H1 (cell line): ENCODE measurements around the gene MNAT1. TPM values are rescaled to one million over a fixed set of nuclear protein-coding genes. Genes with fewer than 3 reads are reported as not detected.

Source experiments
- CTCF ChIA-PET: fragments of 300-600 bp; sonication (Branson Sonifier 250); formaldehyde crosslinking; loops from one replicate; lab custom pipeline; 2021; ENCODE audit not compliant: partially characterized antibody; lab: Charles Lee
- POLR2A ChIA-PET: fragments of 300-600 bp; sonication (Branson Sonifier 250); formaldehyde crosslinking; loops from one replicate; lab custom pipeline; 2021; ENCODE audit warnings: inconsistent platforms; ENCODE audit not compliant: partially characterized antibody; lab: Charles Lee
- DNase-seq, 2 experiments: peaks; one replicate each; pipeline versions ENCODE4 v3.0.0 to v3.0.0-alpha.2; 2010 to 2022; ENCODE audit warnings: low spot score in 2 of 2, low read depth in 1 of 2, mixed read lengths in 1 of 2
- FAIRE-seq: peaks from 2 replicates; lab custom pipeline; 2011; peaks lifted over from hg19 to GRCh38; lab: Jason Lieb, UNC
- H2AFZ ChIP-seq: 2 replicates; pipeline ENCODE4 v1.8.1; 2012; ENCODE audit warnings: low read length, inconsistent platforms
- H2AK5ac ChIP-seq: 2 replicates; pipeline ENCODE4 v1.6.1; 2013; ENCODE audit warnings: low read depth, low read length
- H2BK120ac ChIP-seq: replicated peaks from 2 replicates; pipeline ENCODE3; 2013; ENCODE audit warnings: low read depth, low read length, inconsistent platforms
- H2BK12ac ChIP-seq: 2 replicates; pipeline ENCODE4 v1.6.1; 2013; ENCODE audit warnings: low read depth, low read length
- H2BK15ac ChIP-seq: 2 replicates; pipeline ENCODE4 v1.6.1; 2013; ENCODE audit warnings: low read length
- H2BK20ac ChIP-seq: 2 replicates; pipeline ENCODE4 v1.6.1; 2013; ENCODE audit warnings: low read length
- H2BK5ac ChIP-seq: 2 replicates; pipeline ENCODE4 v1.6.1; 2013; ENCODE audit warnings: low read depth, low read length
- H3K14ac ChIP-seq: 2 replicates; pipeline ENCODE4 v1.6.1; 2013; ENCODE audit warnings: inconsistent platforms; ENCODE audit not compliant: insufficient read length
- H3K18ac ChIP-seq: 2 replicates; pipeline ENCODE4 v1.6.1; 2013; ENCODE audit warnings: low read length; ENCODE audit errors: extremely low read depth
- H3K23ac ChIP-seq: 2 replicates; pipeline ENCODE4 v1.6.1; 2013; ENCODE audit warnings: inconsistent platforms; ENCODE audit not compliant: insufficient read length
- H3K23me2 ChIP-seq: 2 replicates; pipeline ENCODE4 v1.6.1; 2013; ENCODE audit warnings: low read depth, low read length
- H3K27ac ChIP-seq: 2 replicates; pipeline ENCODE4 v1.6.1; 2011; ENCODE audit warnings: low read depth, low read length, inconsistent platforms
- H3K27me3 ChIP-seq, 4 experiments: replicated peaks in 1 of 4; 1 replicate in 1 of 4; 2 replicates in 3 of 4; pipeline versions ENCODE4 v1.6.1 to v1.8.1; 2011 to 2013; ENCODE audit warnings: low read length in 3 of 4, mild to moderate bottlenecking in 3 of 4, inconsistent platforms in 2 of 4, mixed read lengths in 2 of 4, moderate library complexity in 1 of 4; ENCODE audit not compliant: control insufficient read depth in 3 of 4, insufficient read depth in 3 of 4; ENCODE audit errors: extremely low read depth in 1 of 4
- H3K36me3 ChIP-seq, 4 experiments: 2 replicates each; pipeline versions ENCODE4 v1.6.1 to v1.8.1; 2011 to 2013; ENCODE audit warnings: mild to moderate bottlenecking in 4 of 4, low read length in 3 of 4, moderate library complexity in 2 of 4, control low read depth in 1 of 4, inconsistent platforms in 1 of 4; ENCODE audit not compliant: insufficient read depth in 4 of 4, control insufficient read depth in 2 of 4
- H3K4ac ChIP-seq: replicated peaks from 2 replicates; pipeline ENCODE3; 2013; ENCODE audit warnings: low read length, low read depth, mixed read lengths, inconsistent platforms; ENCODE audit not compliant: insufficient read length
- H3K4me1 ChIP-seq, 4 experiments: replicated peaks in 1 of 4; 1 replicate in 1 of 4; 2 replicates in 3 of 4; pipeline versions ENCODE4 v1.6.1 to v1.8.1; 2011 to 2013; ENCODE audit warnings: low read length in 3 of 4, inconsistent platforms in 2 of 4, mixed read lengths in 1 of 4; ENCODE audit not compliant: insufficient read depth in 4 of 4, control insufficient read depth in 3 of 4
- H3K4me2 ChIP-seq, 2 experiments: 2 replicates each; pipeline versions ENCODE4 v1.6.1 to v1.8.1; 2011 to 2013; ENCODE audit warnings: low read depth in 2 of 2, low read length in 2 of 2, control low read depth in 1 of 2, inconsistent platforms in 1 of 2, mild to moderate bottlenecking in 1 of 2; ENCODE audit not compliant: insufficient read depth in 1 of 2
- H3K4me3 ChIP-seq, 4 experiments: fragments of 200-600, 300-600 bp in 1 of 4; sonication (generic), shearing (Covaris generic), sonication (Bioruptor Twin) in 1 of 4; 2 replicates each; pipeline versions ENCODE4 v1.5.1 to v1.8.1; 2011 to 2016; ENCODE audit warnings: low read length in 4 of 4, low read depth in 3 of 4, control low read depth in 2 of 4, inconsistent platforms in 2 of 4, mild to moderate bottlenecking in 2 of 4, mixed read lengths in 1 of 4, moderate library complexity in 1 of 4; ENCODE audit not compliant: insufficient read depth in 2 of 4; ENCODE audit errors: extremely low read depth in 1 of 4
- H3K56ac ChIP-seq: replicated peaks from 2 replicates; pipeline ENCODE3; 2013; ENCODE audit warnings: low read depth, mild to moderate bottlenecking, mixed read lengths, low read length, inconsistent platforms; ENCODE audit not compliant: insufficient read length
- H3K79me1 ChIP-seq: 2 replicates; pipeline ENCODE4 v1.6.1; 2013; ENCODE audit warnings: low read depth, low read length, control low read depth
- H3K79me2 ChIP-seq, 2 experiments: 2 replicates each; pipeline versions ENCODE4 v1.6.1 to v1.8.1; 2012 to 2013; ENCODE audit warnings: low read length in 2 of 2, mild to moderate bottlenecking in 2 of 2, inconsistent platforms in 1 of 2; ENCODE audit not compliant: insufficient read depth in 2 of 2, control insufficient read depth in 1 of 2
- H3K9ac ChIP-seq, 4 experiments: replicated peaks in 1 of 4; 1 replicate in 1 of 4; 2 replicates in 3 of 4; pipeline versions ENCODE4 v1.6.1 to v1.8.1; 2011 to 2013; ENCODE audit warnings: low read depth in 3 of 4, low read length in 3 of 4, control low read depth in 2 of 4, mild to moderate bottlenecking in 2 of 4, moderate library complexity in 2 of 4, inconsistent platforms in 1 of 4; ENCODE audit errors: extremely low read depth in 1 of 4
- H3K9me3 ChIP-seq, 2 experiments: 2 replicates each; pipeline versions ENCODE4 v1.6.1 to v1.8.1; 2012 to 2013; ENCODE audit warnings: mild to moderate bottlenecking in 2 of 2, moderate library complexity in 2 of 2, control low read depth in 1 of 2, inconsistent platforms in 1 of 2, low read depth in 1 of 2, low read length in 1 of 2, mixed read lengths in 1 of 2; ENCODE audit not compliant: insufficient read depth in 2 of 2
- H4K20me1 ChIP-seq, 2 experiments: replicated peaks in 1 of 2; 2 replicates each; pipeline versions ENCODE3 to v1.8.1; 2011 to 2013; ENCODE audit warnings: inconsistent platforms in 2 of 2, low read length in 2 of 2, mild to moderate bottlenecking in 1 of 2; ENCODE audit not compliant: insufficient read depth in 2 of 2, control insufficient read depth in 1 of 2
- H4K5ac ChIP-seq: 2 replicates; pipeline ENCODE4 v1.6.1; 2013; ENCODE audit warnings: low read length, low read depth, mixed read lengths, inconsistent platforms; ENCODE audit not compliant: insufficient read length
- H4K8ac ChIP-seq: 2 replicates; pipeline ENCODE4 v1.8.0; 2013; ENCODE audit warnings: mild to moderate bottlenecking, moderate library complexity, low read length, inconsistent platforms; ENCODE audit not compliant: insufficient read depth; ENCODE audit errors: extremely low read depth
- H4K91ac ChIP-seq: replicated peaks from 2 replicates; pipeline ENCODE3; 2013; ENCODE audit warnings: low read length, mixed read lengths, inconsistent platforms; ENCODE audit not compliant: insufficient read length
- EGR1 ChIP-seq: IDR thresholded peaks from 2 replicates; pipeline ENCODE4 v1.6.1; 2011; ENCODE audit warnings: low read depth, low read length, borderline replicate concordance
- GABPA ChIP-seq: IDR thresholded peaks from 2 replicates; pipeline ENCODE4 v1.6.1; 2011; ENCODE audit warnings: mild to moderate bottlenecking, low read length, moderate library complexity, borderline replicate concordance; ENCODE audit not compliant: insufficient read depth
- HDAC6 ChIP-seq: IDR thresholded peaks from one replicate; pipeline ENCODE4 v1.7.1; 2012; ENCODE audit warnings: low read depth, mild to moderate bottlenecking, inconsistent platforms, low read length, moderate library complexity
- POU5F1 ChIP-seq: IDR thresholded peaks from 2 replicates; pipeline ENCODE4 v1.6.1; 2011; ENCODE audit warnings: low read depth, mild to moderate bottlenecking, low read length, moderate library complexity
- TEAD4 ChIP-seq: IDR thresholded peaks from 2 replicates; pipeline ENCODE4 v1.6.1; 2012; ENCODE audit warnings: low read depth, low read length, inconsistent platforms, mixed read lengths
- WGBS, 2 experiments: shearing (Covaris generic) in 1 of 2; methylation state at CpG; one replicate each; pipeline versions ENCODE4 v1.1.6 to v1.1.7; 2013 to 2015; ENCODE audit warnings: low lambda C conversion rate in 2 of 2, mixed read lengths in 2 of 2, inconsistent platforms in 1 of 2, low coverage in 1 of 2, missing lambda C conversion rate in 1 of 2; ENCODE audit not compliant: insufficient replicate concordance in 2 of 2, insufficient coverage in 1 of 2, insufficient read length in 1 of 2; ENCODE audit errors: extremely low coverage in 1 of 2, missing lambda C conversion rate in 1 of 2; 5-methylcytosine and 5-hydroxymethylcytosine counted together
- polyA plus RNA-seq, 7 experiments: library from polyadenylated mRNA; depleted of rRNA in 3 of 7; stranded (reverse) in 5 of 7; unstranded in 2 of 7; fragments of >200 nt in 5 of 7; fragments of 200-250 nt in 2 of 7; gene quantifications; 1 replicate in 5 of 7; 2 replicates in 1 of 7; 4 replicates in 1 of 7; pipeline versions ENCODE4 v1.2.1 to v1.2.3, GENCODE V29; 2011 to 2013; ENCODE audit warnings: missing spikeins in 2 of 7, mixed read lengths in 2 of 7
- total RNA-seq: library from RNA; stranded (reverse); fragmentation: NEBNext Ultra II Directional; extraction: Animal tissue kit (Norgen Biotek cat#: 25700); gene quantifications from 2 replicates; pipeline ENCODE4 v1.2.1, GENCODE V29; 2021

Gene MNAT1
- total and polyA plus RNA-seq, 2 of the 8 experiments (the other 6 are each of a cell fraction or from before 2014, with no cell fraction given), result 34.7 to 52.1 TPM

GRCh38 chr14:60956632-60957031 is 222.1 kb downstream of the MNAT1 start:
- no peak overlapping the region for H3K4ac ChIP-seq
- no peak overlapping the region for H2BK12ac ChIP-seq
- H3K9me3 ChIP-seq, result peaks cover 5 to 19% of the 10 kb centered on the region in 2 experiments
- no peaks in the 10 kb centered on the region; the same call in 1 of the 2 replicates for H3K79me1 ChIP-seq
- DNase-seq (no peak), FAIRE-seq (no peak)
- H3K56ac ChIP-seq, result no peak overlapping the region
- no peak overlapping the region for H2BK15ac ChIP-seq
- H3K79me2 ChIP-seq, result no peaks in the 10 kb centered on the region; a peak in 1 of 4 replicates
- WGBS, 2 experiments, result 88% methylated on average over 1 of the region's 1 CpG; no CpG with 5 or more reads in 1 of the 2 experiments
- H4K91ac ChIP-seq, result no peak overlapping the region
- no peaks in the 10 kb centered on the region for H3K4me1 ChIP-seq
- no peak overlapping the region for H2AK5ac ChIP-seq
- no peak overlapping the region for H4K8ac ChIP-seq
- no peak overlapping the region for H3K9ac ChIP-seq
- H3K36me3 ChIP-seq, result no peaks in the 10 kb centered on the region; a peak in 1 of 8 replicates
- no peak overlapping the region for H3K27ac ChIP-seq
- H2AFZ ChIP-seq, result no peak overlapping the region
- H3K27me3 ChIP-seq, result no peaks in the 10 kb centered on the region
- H2BK120ac ChIP-seq, result no peak overlapping the region
- CTCF ChIA-PET, result no interaction called here
- no peak overlapping the region for H3K14ac ChIP-seq
- no peaks in the 10 kb centered on the region; the same call in 1 of the 2 replicates for H3K23me2 ChIP-seq
- no peak overlapping the region for H3K4me2 ChIP-seq
- no peak overlapping the region for H3K18ac ChIP-seq
- no peaks in the 10 kb centered on the region for H4K20me1 ChIP-seq
- no peak overlapping the region for H3K23ac ChIP-seq
- POLR2A ChIA-PET, result no interaction called here
- no peak overlapping the region for H2BK5ac ChIP-seq
- no peak overlapping the region for H2BK20ac ChIP-seq
- no peak overlapping the region for H4K5ac ChIP-seq
- no peak overlapping the region for H3K4me3 ChIP-seq
- TF ChIP-seq EGR1 (no peak), TEAD4 (no peak), POU5F1 (no peak), HDAC6 (no peak), GABPA (no peak)
